Hematopoietic multipotent progenitor cell treated with erythropoietin and hydrocortisone succinate and interleukin-3 and kit ligand, for 4 days (in vitro differentiated cells): ENCODE results near the gene OSBPL1A.

Source experiments
- DNase-seq: peaks from one replicate; pipeline ENCODE4 v3.0.0-alpha.2; 2015

Gene OSBPL1A

DNA sequence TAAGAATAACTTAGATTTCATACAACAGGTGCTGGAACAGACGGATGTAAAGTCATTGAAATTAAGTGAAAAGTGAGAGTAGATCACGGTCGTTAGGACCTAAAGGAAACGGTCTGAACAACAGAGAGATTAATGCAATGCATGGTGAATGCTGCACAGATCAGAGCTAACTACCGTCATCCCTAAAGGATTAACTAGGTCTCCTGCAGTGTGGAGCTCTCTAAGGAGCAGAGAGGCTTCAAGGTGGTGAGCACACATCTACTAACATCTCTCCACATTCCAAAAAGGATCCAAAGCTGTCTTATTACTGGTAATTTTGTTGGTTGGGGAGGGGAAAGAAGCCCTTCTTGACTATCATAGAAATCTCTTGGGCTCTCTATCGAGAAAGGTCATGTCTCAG lies 183.5 kb downstream of the OSBPL1A start:
- no peak for DNase-seq

DNA sequence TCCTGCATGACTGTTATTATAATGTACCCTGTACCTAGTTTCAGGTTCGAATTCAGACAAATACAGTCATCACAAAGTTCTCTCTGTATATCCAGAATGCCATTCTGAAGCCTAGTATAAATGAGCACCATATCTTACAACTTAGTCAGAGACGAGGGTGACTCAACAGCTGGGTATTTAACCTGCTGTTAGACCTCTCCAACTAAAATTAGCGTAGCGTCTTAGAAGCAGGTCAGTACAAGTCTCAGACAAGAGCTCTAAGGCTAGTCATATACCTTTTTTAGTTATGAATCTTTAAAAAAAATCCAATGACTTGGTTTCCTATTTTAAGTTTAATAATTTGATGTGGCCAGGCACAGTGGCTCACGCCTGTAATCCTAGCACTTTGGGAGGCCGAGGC lies 184.7 kb downstream of the OSBPL1A start:
- no peak for DNase-seq

DNA sequence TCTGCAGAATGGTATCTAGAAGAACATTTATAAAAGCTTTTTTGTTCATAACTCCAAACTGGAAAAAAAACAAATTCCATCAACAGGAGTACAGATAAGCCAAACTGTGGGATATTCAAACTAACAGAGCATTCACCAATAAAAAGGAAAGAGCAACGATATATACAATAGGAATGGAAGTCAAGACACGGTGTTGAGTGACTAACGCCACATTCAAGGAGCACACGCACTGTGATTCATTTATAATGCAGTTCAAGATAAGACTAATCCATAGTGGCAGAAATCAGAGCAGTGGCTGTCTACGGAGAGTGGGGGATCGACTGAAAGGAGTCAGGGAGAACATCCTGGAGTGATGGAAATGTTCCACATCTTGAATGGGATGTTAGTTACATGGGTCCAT lies 188.1 kb downstream of the OSBPL1A start:
- no peak for DNase-seq

DNA sequence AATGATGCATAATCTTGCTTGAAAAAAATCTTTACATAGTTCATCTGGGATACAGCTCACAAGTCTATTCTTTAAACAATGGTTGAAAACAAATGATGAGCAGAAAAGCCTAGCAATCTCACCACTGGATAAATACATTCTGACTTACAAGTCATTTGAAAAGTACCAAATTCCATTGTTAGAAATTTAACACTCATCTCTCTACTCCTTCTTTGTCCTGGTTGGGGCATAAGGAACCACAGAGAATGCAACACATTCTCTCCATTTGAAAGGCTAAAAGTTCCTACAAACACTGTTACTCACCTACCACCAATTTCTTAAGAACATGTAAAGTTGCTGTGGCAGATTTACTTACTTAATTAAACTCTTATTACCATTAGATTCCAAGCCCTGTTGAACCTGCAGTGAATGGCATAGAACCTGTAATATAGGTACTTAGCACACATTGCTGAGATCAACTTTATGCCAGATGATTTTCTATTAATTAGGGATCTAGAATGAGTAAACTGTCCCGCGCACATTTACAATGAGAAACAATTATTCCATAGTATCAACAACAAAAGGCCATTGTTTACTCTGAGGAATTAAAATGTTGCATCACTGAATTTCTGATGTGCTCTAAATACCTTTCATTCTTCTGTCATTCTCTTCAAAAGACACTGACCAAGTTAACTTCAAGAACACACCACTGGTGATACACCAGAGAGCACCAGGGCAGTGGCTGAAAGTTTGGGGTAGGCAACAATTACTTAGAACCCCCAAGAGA lies 189.2 kb downstream of the OSBPL1A start:
- no peak for DNase-seq

DNA sequence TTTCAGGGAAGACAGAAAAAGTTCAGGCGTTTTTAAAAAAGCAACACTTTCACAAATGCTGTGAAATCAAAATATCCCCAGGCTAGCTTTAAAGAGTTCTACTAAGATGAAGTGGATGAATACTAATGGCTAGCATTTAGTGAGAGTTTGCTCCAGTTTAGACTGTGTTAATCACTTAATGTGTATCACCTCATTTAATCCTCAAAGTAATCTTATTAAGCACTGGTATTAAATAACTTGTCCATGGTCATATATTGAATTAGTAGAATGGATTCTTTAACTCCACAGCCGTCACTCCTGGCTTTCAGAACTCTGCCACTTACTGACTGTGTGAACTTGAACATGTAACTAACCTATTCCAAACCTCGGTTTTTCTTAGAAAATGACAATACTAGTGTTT lies 192.7 kb downstream of the OSBPL1A start:
- DNase-seq = no peak

DNA sequence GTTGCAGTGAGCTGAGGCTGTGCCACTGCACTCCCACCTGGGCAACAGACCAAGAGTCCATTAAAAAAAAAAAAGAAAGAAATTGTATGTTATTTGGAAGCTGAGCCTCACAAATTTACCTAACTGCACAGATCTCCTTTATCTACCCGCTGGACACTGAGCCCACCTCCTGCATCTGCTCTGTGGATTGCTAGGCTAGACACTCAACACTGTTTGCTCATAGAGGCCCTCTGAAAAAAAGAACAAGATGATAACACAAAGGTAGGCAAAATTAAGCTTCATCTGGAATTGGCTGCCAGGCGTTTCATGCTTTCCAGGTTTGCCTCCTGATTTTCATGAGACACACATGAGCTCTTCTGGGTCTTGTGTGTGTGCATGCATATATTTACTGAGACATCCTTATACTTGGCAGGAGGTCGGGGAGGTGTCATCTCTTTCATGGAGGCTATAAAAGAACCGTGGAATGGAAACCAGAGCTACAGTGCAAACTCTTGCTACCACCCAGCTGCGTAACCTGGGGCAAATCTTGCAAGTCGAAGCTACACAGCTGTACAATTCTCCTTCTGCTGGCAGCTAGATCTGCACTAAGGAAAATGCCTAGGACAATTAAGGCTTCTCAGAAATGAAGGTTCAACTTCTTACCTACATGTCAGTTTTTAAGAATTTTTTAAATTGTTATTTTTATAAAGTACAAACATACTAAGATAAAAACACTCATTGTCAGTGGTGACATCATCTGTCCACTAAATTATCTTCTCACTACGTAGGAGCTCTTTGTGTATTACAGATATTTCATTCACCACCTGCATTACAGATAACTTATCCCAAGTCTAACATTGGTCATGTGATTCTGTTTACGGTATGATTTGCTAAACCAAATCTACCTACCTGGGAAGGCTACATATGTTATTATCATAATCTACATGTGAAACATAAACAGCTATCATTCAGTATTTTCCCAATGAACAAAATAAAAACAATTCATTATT lies 195.6 kb downstream of the OSBPL1A start:
- no peak for DNase-seq

DNA sequence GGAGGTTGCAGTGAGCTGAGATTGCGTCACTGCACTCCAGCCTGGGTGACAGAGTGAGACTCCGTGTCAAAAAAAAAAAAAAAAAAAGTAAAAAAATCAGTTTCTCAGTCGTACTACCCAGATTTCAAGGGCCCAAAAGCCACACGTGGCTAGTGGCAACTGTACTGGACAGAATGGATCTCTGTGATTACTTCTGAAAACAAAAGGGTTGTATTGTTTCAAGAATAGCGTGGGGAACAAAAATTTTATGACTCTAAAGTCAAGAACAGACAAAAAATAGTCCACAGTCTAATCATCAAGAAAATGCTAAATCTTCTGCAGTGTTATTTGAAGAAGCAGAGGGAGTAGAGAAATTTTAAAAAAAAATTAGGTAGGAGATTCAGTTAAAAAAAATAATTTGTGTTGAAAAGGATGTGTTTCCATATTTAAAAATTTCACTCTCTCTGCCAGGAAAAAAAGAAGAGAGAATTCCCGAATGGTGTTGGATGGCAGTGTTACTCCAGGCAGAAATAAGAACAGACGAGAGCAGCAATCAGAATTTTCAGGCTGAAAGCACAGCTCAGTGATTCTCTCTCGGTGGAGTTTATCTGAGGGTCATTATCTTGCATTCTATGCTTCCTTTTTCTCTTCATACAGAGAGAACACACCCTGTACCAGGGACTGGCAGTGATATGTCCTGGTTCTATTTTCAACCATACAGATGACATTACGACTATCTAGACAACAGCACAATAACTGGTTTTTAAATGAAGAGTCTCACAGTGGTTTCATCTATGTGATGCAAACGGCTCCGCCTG lies 196.9 kb downstream of the OSBPL1A start:
- DNase-seq = peak; percentile 55

DNA sequence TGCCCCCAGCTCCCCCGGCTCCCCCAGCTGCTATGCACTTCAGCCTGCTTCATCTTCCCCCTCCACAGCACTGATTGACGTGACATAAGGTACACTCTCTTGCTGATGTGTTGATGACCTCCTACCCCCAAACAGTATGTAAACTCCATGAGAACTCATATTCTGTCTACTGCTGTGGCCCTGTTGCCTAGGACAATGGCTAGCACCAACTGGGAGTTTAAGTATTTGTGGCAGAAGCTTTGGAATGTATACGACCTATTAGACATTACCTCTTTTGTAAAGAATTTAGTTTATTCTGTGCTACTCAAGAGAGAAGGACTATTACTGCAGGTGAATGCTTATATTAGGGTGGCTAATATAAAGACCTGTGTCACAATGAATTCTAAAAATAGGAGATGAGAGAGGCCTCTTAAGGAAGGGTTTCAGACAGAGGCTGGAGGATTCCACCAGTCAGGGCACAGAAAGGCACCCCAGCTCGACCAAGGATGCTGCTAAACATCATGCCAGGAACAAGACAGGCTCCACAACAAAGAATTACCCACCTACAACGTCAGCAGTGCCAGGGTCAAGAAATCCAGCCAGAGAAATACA lies 198.2 kb downstream of the OSBPL1A start:
- no peak for DNase-seq

DNA sequence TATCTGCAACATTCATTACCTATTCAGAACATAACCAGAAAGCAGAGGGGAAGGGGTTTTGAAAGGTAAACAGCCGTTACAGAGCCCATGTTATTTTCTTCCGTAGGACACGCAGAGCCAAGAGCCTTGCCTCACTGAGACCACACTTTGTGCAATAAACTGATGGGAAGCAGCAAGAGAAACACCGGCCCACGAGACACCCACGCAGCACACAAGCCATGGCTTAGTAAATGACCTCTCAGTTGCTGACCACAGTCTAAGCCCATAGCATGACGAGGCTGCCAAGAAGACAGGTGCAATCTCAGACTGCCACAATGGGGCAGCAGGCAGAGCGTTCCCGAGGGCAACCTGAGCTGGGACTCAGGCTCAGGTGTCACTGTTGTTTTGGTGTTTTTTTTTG lies 199.2 kb downstream of the OSBPL1A start:
- peak; percentile 14 for DNase-seq

DNA sequence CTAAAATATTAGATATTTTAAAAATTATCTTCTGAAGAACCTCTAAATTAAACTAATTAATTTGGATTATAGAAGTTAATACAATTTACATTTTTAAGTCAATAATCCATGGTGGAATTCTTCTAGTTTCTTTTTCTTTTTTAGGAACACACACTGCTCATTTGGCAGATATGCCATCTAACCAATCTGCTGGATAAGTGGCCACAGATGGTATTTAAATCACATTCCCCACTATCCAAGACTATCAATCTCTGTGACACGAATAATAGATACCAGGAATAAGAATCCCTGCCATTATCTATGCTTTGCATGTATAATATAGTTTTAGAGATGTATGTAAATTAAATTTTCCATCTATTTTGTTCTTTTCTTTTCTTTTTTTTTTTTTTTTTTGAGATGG lies 200.2 kb downstream of the OSBPL1A start:
- DNase-seq = no peak

DNA sequence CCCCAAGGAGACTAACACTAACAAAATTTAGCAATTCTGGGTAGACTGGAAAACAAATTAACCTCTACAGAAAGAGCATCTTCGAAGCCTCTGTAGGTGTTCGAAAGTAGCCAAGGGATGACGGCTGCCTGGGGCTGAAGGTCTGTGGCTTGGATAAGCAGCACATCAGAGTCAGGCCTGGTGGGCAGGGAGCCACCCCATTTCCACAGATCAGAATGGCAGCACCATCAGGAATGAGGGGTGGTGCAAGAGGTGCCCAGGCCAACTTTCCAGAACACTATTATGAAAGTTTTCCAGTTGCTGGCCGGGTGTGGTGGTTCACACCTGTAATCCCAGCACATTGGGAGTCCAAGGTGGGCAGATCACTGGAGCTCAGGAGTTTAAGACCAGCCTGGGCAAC lies 200.9 kb downstream of the OSBPL1A start:
- DNase-seq = no peak

DNA sequence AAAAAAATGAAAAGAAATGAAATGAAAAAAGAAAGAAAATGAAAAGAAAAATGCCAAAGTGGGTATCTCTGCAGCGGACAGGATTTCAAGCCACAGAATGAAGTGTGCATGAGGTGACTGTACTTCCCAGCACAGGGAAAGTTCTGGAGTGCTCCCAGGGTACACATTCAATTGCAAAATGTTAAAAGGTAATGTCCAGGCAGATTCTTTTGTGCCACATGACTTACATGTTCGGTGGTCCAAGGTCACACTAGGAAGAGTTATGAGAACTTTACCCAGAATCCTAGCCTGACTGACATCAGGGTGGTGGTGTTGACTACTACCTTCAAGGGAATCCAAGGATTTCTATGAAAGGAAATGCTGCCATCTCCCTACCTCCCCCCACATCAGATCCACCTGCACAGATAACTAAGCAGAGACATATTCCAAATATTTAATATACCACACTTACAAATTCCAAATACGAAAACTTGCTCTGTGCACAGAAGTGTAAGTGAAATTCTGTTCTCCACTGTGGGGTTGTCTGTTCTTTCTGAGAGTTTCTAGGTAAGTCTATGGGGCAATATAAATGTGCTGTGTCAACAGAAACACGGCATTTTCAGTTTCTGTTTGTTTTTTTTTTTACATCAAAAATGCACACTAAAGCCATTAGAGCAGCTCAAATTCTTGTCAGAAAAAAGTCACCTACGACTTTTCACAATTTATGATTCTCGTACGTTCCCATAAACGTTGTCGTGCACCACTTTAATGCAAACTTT lies 202.1 kb downstream of the OSBPL1A start:
- no peak for DNase-seq

DNA sequence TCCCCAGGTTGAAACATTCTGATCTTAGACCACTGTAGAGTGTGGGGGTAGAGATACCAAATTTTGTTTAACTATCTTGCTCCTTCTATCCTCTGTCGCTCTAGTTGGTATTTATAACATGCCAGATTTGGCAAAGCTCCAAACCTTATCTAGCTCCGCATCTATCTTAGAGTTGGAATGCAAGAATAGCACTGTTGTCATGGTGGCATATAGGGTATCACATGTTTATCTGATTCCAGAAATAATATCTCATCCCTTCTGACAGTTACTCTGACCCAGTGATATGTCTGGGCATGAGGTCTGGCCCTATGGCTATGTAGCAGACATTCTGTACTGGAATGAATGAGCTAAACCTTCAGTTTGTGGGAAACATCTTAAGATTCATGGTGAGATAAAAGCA lies 207.0 kb downstream of the OSBPL1A start:
- DNase-seq = peak; percentile 8

DNA sequence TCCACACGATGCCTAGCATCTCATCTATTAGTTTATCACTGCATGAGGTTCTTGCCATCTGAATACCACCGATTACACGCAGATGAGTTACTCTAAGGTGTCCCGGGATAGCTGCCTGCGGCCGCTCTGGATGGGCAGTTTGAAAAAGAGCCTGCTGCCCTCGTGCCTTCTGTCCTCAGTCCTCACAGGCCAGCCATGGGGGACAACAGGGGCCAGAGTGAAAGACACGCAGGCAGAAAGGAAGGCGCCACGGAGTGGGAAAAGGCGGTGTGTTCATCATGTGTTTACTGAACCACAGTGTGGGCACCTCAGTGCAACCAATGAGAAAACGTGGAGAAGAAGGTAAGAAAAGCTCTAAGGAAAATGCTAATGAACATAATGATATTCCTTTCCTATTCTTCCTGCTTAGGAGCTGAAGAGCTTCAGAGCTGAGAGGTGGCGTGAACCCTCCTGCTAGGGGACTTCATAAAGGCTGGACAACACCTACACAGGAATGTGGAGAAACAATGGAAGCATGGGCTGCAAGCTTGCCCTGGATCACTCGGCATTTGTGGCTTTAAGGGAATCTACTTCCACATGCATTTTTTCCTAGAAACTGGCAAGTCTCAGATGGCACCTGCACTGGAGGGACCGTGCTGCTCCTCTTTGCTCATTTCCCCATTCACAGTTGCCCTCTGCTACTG lies 207.8 kb downstream of the OSBPL1A start:
- no peak for DNase-seq

DNA sequence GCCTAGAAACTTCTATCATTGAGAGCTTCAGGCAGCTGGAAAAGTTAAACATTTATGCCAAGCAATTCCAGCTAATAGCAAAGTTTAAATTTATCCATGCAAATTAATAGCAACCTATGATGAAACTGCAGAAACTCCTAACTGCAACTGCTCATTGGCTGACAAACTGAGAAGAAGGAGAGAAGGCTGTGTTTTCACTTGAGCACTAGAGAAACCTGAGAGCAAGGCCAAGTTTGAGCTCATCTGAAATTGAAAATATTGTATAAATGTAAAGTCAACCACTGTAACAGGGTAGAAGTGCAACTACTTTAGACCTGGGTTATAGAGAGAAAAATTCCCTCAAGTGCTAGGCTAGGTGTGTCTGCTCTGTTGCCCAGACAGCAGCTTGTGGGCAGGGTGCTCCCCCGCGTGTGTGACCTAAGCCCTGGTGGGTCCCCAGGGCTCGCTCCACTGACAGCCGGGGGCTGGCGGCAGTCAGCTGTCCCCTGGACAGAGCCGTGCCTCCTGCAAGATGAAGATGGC lies 208.6 kb downstream of the OSBPL1A start:
- DNase-seq = no peak

DNA sequence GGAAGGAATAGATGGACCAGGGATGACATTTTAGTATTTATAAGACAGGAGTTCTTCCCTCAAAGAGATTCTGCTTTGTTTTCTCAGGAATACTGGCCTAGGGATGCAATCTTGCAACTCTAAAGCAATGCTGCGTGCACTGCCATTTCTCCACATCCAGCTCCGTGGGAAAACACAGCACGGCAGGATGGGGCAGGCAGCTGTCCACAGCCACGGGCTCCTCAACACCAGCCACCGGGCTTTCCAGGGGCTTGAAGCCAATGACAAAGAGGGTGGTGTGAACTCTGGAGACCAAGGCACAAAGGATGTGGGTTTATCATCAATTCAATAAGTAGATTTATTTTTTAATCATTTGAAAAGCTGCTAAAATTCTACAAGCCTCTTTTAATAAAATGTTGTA lies 209.5 kb downstream of the OSBPL1A start:
- no peak for DNase-seq

DNA sequence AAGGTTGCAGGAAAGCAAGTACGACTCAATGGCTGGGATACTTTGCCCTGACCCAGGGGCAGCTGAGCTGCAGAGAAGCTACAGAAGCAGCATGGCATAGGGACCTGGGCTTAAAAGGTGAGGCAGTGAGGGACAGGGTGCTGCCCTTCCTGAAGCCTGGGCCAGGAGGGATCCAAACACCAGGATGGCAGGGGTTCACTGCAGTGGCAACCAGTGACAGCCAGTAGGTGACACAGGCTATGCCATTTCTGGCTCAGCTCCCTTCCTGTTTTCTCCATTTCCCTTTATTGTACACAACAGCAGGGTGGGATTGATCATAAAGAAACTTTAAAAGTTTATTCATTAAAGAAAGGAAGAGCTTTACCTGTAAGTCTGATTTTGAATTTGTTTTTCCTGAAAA lies 209.9 kb downstream of the OSBPL1A start:
- no peak for DNase-seq

DNA sequence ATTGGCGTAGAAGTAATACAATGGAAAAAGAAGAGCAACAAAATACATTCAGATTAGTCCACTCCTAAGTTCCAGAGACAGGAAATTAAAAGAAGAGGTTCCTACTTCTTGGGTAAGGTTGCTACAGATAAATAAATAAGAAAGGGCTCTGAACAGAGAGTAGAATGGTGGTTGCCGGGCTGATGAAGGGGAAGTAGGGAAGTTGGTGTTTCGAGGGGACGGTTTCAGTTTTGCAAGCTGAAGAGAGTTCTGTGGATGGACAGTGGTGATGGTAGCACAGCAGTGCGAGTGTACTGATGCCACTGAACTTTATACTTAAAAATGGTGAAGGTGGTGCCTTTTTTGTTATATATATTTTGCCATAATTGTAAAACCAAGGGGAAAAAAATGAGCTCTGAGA lies 210.6 kb downstream of the OSBPL1A start:
- peak; percentile 41 for DNase-seq

DNA sequence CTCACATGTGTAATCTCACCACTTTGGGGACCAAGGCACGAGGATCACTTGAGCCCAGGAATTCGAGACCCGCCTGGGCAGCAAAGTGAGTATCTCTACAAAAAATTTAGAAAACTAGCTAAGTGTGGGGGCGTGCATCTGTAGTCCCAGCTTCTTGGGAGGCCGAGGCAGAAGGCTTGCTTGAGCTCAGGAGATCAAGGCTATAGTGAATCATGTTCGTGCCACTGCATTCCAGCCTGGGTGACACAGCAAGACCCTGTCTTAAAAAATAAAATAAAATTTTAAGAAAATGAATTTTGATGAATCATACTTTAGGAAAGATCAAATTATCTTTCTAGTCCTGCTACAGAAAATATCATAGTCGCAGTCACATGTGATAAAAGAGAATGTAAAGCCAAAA lies 211.8 kb downstream of the OSBPL1A start:
- no peak for DNase-seq

DNA sequence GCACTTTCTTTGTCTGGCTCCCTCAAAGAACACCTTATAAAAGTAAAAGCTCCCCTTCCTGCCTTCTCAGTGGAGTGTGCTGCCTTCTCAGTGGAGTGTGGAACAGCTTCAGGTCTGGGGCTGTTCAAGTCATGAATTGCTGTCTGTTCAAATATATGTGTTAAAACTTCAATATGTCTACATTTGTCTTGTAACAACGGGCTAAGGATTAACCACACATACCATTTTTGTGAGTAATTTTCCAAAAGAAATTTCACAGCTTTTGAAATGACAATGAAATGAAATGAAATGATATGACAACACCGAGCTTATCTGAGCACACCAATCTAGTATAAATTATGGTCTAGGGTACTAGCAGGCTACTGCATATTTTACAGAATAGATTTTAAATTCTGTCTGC lies 215.8 kb downstream of the OSBPL1A start:
- DNase-seq = no peak

DNA sequence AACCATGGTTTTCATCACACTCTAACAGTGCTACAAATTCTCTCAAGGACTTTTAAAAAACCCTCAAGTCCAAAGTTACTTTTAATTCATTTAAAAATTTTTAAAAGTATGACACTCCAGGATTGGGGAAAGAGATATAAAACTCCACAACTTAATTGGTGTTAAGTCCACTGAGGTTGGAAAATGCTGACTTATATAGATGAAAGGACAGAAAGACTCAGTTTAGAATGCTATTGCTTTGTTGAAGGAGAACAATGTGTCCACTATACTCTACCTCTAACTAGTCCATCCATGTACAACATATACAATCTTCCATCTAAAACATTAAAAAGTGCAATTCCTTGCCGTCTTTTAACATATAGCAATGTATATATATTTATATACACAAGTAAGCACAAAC lies 217.6 kb downstream of the OSBPL1A start:
- no peak for DNase-seq
